ENCODE results near the gene AKAP12.
"Not testable (repeated sequence)": the region's sequence is repeated elsewhere in the genome, so short reads cannot be mapped to it uniquely, and the experiment has no call there.

AKAP12 gene

GRCh38 chr6:151379933-151380847 is 140.4 kb downstream of the AKAP12 start:
- no peak for DNase-seq (ENCODE audit: low spot score)

DNA sequence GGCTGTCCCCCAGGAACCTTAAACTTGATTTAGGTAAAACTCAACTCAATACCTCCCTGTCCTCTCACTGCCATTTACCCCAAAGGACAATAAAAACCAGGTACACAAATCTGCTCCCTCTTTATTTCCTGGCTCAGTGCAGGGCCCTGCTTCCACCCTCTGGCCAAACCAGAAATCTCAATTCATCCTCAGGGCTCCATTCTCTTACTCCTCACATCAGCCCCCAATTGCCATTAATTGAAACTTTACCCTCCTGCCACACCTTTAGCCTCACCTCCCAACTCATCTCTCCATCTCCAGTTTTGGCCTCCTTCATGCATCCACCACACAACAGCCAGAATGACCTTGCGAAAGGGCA is 141.1 kb downstream of the AKAP12 start:
- DNase-seq (ENCODE audit: low spot score), result no peak

GRCh38 chr6:151381722-151382121 is 142.0 kb downstream of the AKAP12 start:
- DNase-seq (ENCODE audit: low spot score), result no peak

GRCh38 chr6:151382631-151383030 is 142.9 kb downstream of the AKAP12 start:
- DNase-seq (ENCODE audit: low spot score), result not testable (repeated sequence)

DNA sequence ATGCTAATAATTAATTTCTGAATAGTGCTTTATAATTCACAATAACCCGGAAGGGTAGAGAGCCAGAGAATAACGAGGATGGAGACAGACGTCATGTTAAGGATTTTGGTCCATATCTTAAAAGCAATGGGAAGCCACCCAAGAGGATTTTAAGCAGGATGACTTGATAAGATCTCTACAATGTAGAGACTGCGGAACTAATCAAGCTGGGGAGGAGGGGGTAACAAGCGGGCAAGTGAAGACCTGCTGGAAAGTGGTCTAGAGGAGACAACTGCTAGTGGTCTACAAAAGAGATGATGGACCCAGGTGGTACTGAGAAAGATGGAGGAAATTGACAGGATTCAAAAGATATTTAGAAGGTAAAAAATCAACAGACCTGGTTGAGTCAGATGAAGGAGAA is 144.4 kb downstream of the AKAP12 start:
- DNase-seq (ENCODE audit: low spot score), result no peak

GRCh38 chr6:151385177-151385576 is 145.4 kb downstream of the AKAP12 start:
- no peak for DNase-seq (ENCODE audit: low spot score)

GRCh38 chr6:151387175-151387970 is 147.6 kb downstream of the AKAP12 start:
- DNase-seq (ENCODE audit: low spot score), result peak; percentile 72

DNA sequence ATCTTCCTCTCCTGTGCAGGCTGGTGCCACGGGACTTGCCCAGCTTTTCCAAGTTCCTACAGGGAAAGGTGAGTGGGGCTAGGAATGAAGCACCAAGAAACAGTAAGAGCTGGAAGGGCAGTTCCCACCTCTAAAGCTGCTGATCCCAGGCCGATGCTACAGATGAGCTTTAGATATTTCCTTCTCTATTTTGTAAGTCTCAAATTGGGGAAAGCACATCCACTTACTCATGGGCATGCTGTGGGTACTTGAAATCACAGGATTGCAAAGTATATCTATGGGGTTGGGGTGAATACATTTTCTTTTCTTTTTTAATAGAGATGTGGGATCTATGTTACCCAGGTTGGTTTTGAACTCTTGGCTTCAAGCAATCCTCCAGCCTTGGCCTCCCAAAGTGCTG is 148.5 kb downstream of the AKAP12 start:
- no peak for DNase-seq (ENCODE audit: low spot score)

DNA sequence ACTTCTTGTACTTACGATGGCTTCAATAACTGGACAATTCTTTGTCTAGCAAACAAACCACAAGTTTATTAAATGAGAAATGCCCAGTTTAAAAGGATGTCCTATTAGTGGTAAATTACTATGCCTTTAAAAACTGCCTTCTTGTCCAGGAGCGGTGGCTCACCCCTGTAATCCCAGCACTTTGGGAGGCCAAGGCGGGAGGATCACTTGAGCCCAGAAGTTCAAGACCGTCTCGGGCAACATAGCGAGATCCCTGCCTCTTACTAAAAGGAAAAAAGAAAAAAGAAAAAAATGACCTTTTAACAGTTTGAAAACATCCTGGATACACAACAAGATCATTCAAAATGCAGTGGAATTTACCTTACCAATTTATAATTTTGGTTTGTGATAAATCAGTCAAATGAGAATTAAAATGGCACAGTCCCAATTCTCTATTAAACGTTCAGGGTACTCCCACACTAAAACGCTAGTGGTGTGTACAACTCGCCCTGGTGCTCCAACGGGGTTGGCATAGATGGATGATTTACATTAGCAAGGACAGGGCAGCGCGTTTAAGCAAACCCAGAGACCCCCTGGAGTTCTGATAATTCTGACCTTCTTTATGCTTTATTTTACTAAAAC is 149.3 kb downstream of the AKAP12 start:
- DNase-seq (ENCODE audit: low spot score), result no peak

DNA sequence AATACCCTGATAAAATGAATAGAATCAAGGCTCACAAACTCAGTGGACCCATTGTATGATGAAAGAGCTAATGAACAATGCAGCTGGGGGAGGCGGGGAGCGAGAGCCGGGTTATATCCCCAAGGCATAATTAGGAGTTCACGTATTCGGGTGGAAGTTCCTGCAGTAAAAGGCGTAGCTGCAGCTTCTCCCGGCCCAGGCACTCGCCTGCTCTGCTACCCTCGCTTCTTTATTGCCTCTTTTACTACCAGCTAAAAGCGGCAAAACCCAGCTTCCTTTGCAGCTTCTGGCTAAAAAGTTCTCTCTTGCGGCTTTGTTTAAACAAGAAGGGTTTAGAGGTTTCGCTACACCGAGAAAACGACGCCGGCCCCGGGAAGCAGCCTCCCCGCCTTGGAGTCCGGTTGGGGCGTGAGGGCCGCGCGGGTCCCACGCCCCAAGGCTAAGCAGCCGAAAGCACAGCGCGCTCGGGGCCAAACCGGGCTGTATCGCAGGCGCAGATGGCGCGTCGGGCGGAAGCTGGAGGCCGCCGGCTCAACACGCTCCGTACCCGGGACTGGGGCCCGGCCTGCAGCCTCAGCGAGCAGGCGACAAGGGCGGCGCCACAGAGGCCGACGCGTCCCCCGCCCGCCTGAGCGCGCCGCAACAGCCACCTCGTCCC is 150.0 kb downstream of the AKAP12 start:
- peak; percentile 55 for DNase-seq (ENCODE audit: low spot score)

DNA sequence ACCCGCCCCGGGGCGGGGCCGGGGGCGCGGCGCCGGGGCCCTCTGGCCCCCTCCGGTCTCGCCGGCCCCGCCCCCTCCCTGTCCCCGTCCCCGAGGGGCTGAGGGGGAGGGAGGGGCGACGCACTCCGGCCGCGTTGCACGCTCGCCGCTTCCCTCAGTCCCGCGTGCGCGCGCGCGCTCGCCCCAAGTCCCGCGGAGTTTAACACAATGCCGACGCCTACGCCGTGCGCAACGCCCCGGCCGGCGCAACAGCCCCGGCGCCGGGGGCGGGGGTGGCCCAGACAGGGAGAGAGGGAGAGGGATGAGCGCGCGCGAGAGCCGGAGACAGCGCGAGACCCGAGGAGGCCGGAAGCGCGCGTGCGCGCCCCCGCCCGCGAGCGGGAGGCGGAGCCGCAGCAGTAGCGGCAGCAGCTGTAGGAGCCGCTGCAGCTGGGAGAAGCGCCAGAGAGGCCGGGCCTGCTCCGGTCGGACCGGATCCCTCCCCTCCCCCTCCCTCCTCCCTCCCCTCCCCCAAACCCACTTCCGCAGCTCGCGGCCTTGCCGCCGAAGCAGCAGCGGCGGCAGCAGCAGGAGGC is 150.6 kb downstream of the AKAP12 start:
- DNase-seq (ENCODE audit: low spot score), result peak; percentile 95

GRCh38 chr6:151390851-151391470 is 151.2 kb downstream of the AKAP12 start:
- DNase-seq (ENCODE audit: low spot score), result peak; percentile 77

- DNase-seq (ENCODE audit: low spot score), result peak; percentile 70
Observed at GRCh38 chr6:151391471-151392413, 152.0 kb downstream of the AKAP12 start, which contains the start of gene ZBTB2. Gene ZBTB2 (minus strand): TSS chr6:151391559. CDS start chr6:151373637, 17,922 bp downstream.

DNA sequence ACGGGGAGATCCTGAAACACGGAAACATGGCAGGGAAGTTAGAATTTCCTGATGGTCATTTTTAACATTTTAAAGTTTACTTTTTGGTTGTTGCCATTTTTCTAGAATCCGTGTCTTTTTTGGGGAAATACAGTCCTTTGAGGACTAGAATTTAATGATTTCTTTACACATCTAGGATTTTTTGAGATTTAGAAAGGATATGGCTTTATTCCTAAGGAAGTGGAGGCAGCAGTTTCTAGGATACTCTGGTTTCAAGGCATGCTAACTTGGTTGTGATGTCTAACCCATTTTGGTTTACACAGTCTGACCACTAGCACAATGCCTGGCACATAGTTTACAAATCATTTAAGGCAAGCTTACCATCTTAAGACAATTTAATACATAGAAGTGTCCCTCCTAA is 152.7 kb downstream of the AKAP12 start:
- DNase-seq (ENCODE audit: low spot score), result no peak

- DNase-seq (ENCODE audit: low spot score), result no peak
Observed at GRCh38 chr6:151393410-151393809, 153.6 kb downstream of the AKAP12 start.

- no peak for DNase-seq (ENCODE audit: low spot score)
Observed at GRCh38 chr6:151399679-151400078, 159.9 kb downstream of the AKAP12 start.

DNA sequence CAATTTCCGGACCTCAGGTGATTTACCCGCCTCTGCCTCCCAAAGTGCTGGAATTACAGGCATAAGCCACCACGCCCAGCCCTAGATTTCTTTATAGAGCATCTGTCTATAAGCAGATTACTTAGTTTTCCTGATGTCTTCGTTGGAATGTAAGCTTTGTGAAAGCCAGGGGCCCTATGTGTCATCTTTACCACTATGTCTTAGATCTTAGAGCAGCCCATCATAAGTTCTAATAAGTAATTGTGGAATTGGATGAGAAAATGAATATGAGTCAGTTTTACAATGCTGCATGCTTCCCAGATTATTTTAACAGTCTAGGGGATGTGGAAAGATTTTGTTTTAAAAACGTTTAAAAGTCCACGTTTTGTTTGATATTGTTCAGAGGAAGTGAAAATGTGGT is 160.7 kb downstream of the AKAP12 start:
- no peak for DNase-seq (ENCODE audit: low spot score)

GRCh38 chr6:151402228-151402627 is 162.5 kb downstream of the AKAP12 start:
- DNase-seq (ENCODE audit: low spot score), result no peak

GRCh38 chr6:151403919-151404308 is 164.1 kb downstream of the AKAP12 start:
- DNase-seq (ENCODE audit: low spot score), result no peak
